Fibroblast of skin of abdomen (primary cell): ENCODE results near the gene HNRNPU.
A peak's percentile ranks its signal among the peaks of the same experiment; 100 is the strongest.

Source experiments
- DNase-seq: peaks from one replicate; pipeline ENCODE4 v3.0.0-alpha.2; 2013

Gene HNRNPU

GRCh38 chr1:244862699-244863490 lies 1.4 kb downstream of the HNRNPU start:
- peak; percentile 95 for DNase-seq

DNA sequence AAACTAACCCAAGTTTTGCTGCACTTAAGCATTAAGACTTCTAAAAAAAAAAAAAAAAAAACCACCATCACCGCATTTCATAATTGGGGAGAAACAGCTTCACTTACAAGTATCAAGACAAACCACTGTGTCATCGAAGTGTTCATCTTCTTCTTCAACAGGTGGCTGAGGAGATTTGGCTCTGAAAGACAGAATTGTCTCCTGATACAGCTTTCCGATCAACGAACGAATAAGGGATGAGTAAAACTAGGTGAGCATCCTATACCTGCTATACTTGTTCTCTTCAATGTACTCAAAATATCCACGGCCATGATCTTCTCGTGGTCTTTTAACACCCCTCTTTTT lies 2.0 kb downstream of the HNRNPU start:
- no peak for DNase-seq

DNA sequence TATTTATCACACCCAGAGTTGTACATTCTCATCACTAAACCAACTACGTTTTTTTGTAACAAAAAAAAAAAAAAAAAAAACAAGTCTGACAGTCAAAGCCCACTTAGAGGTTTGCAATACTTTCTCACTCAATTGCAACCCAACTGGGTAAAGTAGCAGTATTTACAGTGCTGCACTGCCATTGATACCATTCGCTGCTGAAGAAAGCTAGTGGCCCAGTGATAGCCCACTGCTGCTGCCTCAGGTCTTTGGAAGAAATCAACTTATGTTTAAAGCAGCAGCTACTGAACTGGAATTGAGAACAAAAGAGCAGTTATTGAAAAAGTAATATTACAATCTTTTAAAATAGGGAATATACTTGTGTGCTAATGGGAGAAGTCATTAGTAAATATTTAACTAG lies 2.7 kb downstream of the HNRNPU start:
- no peak for DNase-seq

GRCh38 chr1:244860914-244861610 lies 3.3 kb downstream of the HNRNPU start:
- no peak for DNase-seq

GRCh38 chr1:244860078-244860477 lies 4.3 kb downstream of the HNRNPU start:
- DNase-seq = no peak

GRCh38 chr1:244858357-244858756 lies 6.0 kb downstream of the HNRNPU start:
- no peak for DNase-seq

DNA sequence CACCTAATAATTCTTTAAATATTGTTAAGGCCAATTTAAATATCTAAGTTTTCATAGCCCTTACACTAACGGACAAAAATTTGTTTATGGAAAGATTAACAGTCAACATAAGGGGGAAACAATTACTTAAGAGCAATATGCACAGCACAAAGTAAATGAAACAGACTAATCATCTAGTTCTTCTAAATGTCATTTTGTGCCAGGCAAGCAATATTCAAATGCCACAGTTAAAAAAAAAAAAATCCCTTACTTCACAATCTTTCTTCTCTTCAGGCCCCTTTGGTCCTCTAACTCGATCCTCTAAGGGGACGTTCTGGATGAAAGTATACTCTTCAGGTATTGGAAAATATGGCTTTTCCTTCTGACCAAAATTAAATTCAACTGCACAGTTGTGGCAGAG lies 6.6 kb downstream of the HNRNPU start:
- DNase-seq = no peak

GRCh38 chr1:244854865-244855578 lies 9.3 kb downstream of the HNRNPU start:
- DNase-seq = no peak

DNA sequence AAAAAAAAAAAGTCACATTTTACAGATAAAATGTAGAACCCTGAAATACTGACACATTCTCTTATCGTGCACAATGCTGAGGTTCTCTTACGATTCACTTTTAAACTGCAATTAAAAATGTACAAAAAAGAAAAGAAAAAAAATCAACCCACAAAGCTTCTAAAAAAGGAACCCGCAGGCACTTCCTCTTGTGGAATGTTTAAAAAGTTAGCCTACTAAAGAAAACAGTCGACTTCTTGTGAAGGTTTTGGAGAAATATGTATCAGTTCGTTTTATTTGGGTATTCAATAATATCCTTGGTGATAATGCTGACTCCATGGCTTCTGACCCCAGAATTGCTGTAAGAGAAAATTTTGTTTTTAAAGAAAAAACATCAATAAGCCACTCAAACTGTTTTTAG lies 10.2 kb downstream of the HNRNPU start:
- DNase-seq = no peak

DNA sequence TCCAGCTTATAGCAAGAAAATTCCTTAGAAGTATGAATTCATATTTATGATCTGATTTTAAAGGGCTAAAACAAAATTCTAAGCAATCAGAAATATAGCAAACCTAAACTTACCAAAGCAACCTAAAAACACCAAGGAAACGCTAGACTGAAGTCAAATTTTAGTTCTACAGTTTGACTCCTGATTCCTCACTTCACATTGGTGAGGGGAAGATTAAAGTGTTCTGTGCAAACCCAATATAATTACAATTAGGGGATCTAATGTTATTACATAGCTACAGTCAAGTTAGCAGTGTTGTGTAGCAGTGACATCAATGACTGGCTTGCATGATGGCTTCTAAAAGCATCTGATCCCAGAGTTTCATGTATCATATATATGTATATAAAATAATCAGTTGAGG lies 11.6 kb downstream of the HNRNPU start:
- no peak for DNase-seq

DNA sequence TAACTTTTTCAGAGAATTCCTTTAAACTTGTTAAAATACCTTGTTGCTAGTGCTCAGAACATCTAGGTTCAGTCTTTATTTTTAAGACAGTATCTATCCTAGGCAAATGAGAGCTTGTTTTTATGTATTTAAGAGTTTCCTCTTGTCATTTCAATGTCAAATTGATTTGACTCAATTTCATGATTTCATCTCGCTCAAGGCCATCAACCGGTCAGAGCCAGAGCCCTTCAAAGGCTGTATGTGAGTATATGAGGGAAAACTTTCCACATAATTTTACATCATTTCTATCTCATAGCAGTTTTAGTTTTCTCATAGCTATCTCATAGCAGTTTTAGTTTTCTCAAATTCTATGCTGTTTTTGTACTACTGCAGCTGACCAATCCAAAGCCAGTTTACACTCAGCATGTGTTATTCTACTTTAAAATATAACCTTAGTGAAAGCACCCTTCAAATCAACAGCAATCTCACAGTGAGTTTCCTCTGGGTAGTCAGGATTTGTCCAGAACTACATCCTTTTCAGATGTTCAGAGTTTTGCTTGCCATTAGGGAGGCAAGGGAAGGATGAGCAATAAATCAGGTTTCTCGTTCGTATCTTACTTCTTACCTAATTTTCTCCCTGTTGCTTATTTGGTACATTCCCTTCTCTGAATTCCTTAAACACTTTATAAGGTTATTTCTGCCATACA lies 12.7 kb downstream of the HNRNPU start:
- no peak for DNase-seq

DNA sequence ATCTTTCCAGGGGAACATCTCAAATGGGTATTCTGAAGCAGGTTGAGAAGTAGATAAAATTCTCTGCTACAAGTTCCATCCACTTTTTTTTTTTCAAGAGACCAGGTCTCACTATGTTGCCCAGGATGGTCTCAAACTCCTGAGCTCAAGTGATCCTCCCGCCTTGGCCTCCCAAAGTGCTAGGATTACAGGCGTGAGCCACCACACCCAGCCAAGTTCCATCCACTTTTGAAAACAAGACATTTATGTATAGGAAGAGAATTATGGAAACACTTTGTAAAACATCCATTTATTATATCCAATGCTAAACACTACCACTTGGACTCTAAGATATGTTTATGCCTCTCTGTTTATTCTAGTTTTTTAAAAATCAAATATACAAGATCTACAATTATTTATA lies 13.4 kb downstream of the HNRNPU start:
- DNase-seq = no peak

- no peak for DNase-seq
These were observed 14.1 kb downstream of the HNRNPU start for GRCh38 chr1:244850099-244850852.

DNA sequence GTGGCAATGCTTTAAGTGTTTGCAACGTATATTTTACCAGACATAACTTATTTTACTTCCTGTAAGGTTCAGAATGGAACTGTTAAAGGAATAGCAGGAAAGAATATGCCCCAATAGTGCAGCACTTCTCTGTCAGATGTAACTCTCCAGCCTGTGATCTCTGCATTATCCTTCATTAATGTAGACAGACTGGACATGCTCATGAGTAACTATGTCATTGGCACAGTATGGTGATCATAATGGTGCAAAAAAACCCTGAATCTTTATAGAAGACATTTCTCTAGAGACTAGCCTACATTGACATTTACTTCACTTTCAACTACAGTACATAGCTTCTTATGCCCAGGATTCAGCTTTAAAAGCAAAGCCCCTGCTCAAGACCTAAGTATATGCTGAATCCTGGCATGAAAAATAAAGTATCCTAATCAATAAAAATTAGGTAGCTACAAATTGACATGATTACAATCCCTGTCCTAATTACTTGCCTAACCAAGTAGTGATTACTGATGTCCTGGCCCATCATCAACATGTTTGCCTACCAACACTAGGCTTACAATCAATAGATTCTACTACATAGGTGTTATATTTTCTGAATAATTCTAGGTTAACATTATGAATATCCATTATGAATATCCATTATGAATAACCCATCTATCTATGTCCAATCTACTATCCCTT lies 15.0 kb downstream of the HNRNPU start:
- no peak for DNase-seq

DNA sequence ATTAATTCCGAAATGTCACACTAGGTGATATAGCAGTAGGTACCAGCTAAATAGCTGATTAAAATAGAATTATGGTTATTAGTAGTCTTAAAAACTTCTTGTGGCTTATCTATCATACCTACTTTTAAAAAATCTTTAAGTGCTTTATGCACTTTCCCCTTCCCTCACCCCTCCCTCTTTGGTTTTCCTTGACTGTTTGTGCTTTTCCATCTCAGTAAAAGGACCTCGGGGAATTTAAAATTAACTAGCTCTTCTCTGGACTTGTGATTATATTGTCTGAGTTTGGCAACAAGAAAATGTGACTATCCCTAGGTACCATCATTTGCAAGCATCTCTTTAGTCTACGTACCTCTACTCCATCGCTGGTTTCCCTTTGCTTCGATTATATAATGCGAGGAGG lies 17.7 kb downstream of the HNRNPU start:
- DNase-seq = no peak

GRCh38 chr1:244844155-244845121 lies 19.9 kb downstream of the HNRNPU start:
- DNase-seq = no peak

GRCh38 chr1:244843148-244843978 lies 21.0 kb downstream of the HNRNPU start:
- peak; percentile 57 for DNase-seq

DNA sequence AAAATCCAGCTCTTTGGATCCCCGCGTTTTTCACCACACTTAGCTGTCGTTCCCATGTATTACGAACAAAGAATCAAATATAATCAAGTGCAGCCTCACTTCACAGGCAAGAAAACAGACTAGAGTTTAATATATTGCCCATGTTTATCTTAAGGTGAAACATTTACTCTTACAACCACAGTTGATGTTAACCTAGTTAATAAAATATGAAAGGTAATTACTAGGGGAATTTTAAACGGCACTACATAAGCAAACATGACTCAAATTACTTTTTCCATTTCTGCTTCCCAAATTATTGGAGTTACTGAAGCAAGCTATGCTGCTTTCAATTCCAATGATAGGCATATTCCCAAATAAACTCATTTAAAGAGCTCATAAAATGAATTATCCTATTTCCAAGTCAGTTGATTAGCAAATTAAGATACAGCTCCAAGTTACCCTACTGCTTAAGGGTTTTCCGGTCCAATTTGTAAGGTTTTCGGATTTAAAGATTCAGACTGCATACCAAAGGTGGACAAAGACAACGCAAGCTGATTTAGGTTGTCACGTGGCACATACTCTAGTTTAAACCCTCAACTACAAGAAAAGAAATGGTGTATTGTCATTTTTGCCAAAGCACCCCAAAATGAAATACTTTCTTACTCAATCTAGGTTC lies 22.9 kb downstream of the HNRNPU start:
- no peak for DNase-seq

- peak; percentile 8 for DNase-seq
These were observed 24.0 kb downstream of the HNRNPU start for GRCh38 chr1:244840219-244840794.
